Measurements from ENCODE around the gene ASB1.

DNA sequence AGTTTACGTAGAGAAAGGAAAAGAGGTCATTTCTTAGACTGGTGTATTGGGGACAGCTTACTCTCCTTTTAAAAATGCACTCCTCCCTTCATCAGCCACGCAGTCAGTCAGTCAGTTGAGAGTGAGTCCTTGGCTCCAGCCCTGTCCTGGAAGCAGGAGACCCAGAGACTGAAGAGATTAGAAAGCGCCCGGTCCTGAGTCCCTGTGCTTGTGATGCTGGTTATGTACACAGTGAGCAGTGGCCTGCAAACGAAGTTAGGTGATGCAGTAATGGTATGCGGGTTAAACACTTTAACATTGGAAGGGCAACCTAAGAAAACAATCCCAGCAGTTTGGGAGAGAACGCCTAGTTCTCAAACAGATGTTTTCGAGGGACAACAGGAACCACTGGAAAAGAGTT, 6.3 kb upstream of the ASB1 start:
- TF ChIP-seq, protein P1, sequence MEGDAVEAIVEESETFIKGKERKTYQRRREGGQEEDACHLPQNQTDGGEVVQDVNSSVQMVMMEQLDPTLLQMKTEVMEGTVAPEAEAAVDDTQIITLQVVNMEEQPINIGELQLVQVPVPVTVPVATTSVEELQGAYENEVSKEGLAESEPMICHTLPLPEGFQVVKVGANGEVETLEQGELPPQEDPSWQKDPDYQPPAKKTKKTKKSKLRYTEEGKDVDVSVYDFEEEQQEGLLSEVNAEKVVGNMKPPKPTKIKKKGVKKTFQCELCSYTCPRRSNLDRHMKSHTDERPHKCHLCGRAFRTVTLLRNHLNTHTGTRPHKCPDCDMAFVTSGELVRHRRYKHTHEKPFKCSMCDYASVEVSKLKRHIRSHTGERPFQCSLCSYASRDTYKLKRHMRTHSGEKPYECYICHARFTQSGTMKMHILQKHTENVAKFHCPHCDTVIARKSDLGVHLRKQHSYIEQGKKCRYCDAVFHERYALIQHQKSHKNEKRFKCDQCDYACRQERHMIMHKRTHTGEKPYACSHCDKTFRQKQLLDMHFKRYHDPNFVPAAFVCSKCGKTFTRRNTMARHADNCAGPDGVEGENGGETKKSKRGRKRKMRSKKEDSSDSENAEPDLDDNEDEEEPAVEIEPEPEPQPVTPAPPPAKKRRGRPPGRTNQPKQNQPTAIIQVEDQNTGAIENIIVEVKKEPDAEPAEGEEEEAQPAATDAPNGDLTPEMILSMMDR (IDR thresholded peaks at IDR 0.05 in 2 of 3, conservative IDR thresholded peaks at IDR 0.05 in 1 of 3; ENCODE audit: control insufficient read depth in 2 of 3, extremely low read depth in 1 of 3, insufficient read depth in 1 of 3, low read depth in 3 of 3, low read length in 3 of 3), result no peak
- TF ChIP-seq MTA2 (IDR thresholded peaks at IDR 0.05; ENCODE audit: low read depth) (no peak), CBFB (IDR thresholded peaks at IDR 0.05; ENCODE audit: low read depth) (no peak), SPI1 (IDR thresholded peaks at IDR 0.05; ENCODE audit: borderline replicate concordance, insufficient read depth, low read depth, low read length) (no peak), POLR2AphosphoS5 (IDR thresholded peaks at IDR 0.05; ENCODE audit: low read length) (no peak), JUND (IDR thresholded peaks at IDR 0.05; ENCODE audit: low read depth, low read length) (no peak), FOXM1 (IDR thresholded peaks at IDR 0.05; ENCODE audit: low read depth, low read length) (no peak), CHD4 (IDR thresholded peaks at IDR 0.05) (no peak), HCFC1 (IDR thresholded peaks at IDR 0.05; ENCODE audit: low read length) (no peak), CBX3 (IDR thresholded peaks at IDR 0.05; ENCODE audit: borderline replicate concordance, low read depth) (no peak), SREBF2 (IDR thresholded peaks at IDR 0.05; ENCODE audit: low read length) (no peak), NRF1 (conservative IDR thresholded peaks at IDR 0.05; ENCODE audit: low read depth, low read length) (no peak), EP300 (IDR thresholded peaks at IDR 0.05; ENCODE audit: borderline replicate concordance in 1 of 2, control insufficient read depth in 1 of 2, low read depth in 2 of 2, low read length in 2 of 2) (no peak)

Measured in GM12878 (cell line).